ENCODE measurements around the gene JARID2. TPM values are rescaled to one million over a fixed set of nuclear protein-coding genes. Genes with fewer than 3 reads are reported as not detected.

JARID2 gene
- total and polyA plus RNA-seq, 9 of the 15 experiments (the other 6 are each of a cell fraction or from before 2014, with no cell fraction given), result 5.0 to 29.0 (median 15.6) TPM

DNA sequence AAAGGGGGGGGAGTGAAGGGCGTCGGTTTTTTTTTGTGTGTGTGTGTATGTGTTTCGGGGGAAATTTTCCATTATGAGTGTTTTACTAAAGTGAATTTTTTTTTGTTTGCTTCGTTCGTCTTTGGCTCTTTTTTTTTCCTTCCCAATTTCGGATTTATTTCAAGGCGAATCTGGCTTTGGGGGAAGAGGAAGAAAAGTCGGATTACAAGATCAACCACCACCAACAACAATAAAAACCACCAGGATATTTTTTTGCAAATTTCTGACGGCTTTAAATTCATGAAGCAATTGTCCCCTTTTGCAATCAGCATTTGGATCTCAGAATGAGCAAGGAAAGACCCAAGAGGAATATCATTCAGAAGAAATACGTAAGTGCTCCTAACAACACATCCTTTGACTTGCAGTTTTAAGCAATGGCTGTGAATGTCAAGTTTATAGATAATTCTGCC lies 372 bp downstream of the JARID2 start (continued):
- TF ChIP-seq EZH2 (IDR thresholded peaks at IDR 0.05; ENCODE audit: borderline replicate concordance, low read depth, low read length), result no peak

DNA sequence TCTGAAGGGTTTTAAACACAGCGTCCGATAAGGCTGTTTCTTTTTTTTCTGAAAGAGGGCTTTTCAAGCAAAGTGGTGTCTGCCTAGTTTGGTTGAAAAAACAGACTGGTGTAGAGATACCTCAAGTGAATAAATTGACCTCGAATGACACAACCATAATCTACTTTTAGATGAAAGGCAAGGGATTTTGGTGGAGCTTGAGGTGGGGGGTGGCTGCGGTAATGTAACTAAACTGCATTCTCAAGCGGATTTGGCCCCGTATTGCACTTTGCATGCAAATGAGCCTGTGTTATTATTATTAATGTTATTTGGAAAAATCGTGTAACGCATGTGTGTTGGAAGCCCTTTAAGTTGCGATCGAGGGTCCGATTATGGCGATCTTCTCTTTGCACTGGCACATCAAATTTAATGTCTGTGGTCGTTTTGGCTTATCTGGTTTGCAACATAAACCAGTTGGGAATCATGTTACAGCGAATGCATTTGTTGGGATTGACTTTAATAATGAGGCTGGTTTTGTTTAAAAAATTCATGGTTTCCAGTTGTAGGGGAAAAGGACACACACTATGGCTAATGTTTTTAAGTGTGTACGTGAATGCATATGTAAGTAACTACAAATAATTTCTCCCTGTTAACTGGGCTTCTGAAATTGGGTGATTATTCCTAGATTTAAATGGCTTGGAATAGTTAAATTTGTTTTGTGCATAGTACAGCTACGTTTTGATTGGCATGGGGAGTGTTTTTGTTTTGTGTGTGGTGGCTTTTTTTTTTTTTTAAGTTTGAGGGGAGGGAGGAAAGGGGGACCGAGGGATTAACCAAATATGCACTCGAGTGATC lies 1.0 kb downstream of the JARID2 start:
- Histone ChIP-seq H3K4me1 (replicated peaks in 1 of 2; ENCODE audit: control insufficient read depth in 2 of 2, insufficient read depth in 2 of 2, low read length in 2 of 2) (peaks cover 30 to 34% of the 10 kb centered on the region in 2 experiments), H3K9me1 (ENCODE audit: control insufficient read depth, insufficient read depth, low read length) (no peaks in the 10 kb centered on the region), H3K79me2 (ENCODE audit: control insufficient read depth, insufficient read depth, low read length) (peaks cover 68% of the 10 kb centered on the region), H4K20me1 (replicated peaks; ENCODE audit: control insufficient read depth, insufficient read depth, low read length) (peaks cover 16% of the 10 kb centered on the region), H3K9me3 (replicated peaks; ENCODE audit: control insufficient read depth, insufficient read depth, low read depth, low read length) (no peaks in the 10 kb centered on the region), H3K27me3 (ENCODE audit: control insufficient read depth in 2 of 2, insufficient read depth in 2 of 2, low read length in 2 of 2) (no peaks in the 10 kb centered on the region), H2AFZ (ENCODE audit: low read depth, low read length) (peak overlapping the region; percentile 66; the same call in 1 of the 2 replicates), H3K4me2 (ENCODE audit: insufficient read depth, low read length) (peak overlapping the region; percentile 94), H3K9ac (ENCODE audit: insufficient read depth in 1 of 2, low read depth in 2 of 2, low read length in 2 of 2) (peak overlapping the region; percentile 79 to 87), H3K4me3 (peak overlapping the region; percentile 78), H3K36me3 (ENCODE audit: control insufficient read depth, insufficient read depth, low read length) (no peaks in the 10 kb centered on the region), H3K27ac (ENCODE audit: extremely low read depth, low read depth, low read length) (peak overlapping the region; percentile 94)
- CTCF ChIA-PET (ENCODE audit: low intra/inter-chr PET ratio), result no interaction called here
- BruUV-seq (replicated peaks), result no TSS peak
- DNase-seq (ENCODE audit: extremely low read depth in 1 of 4, low spot score in 3 of 4) (peak in 1 of 4 experiments; percentile 60), ATAC-seq (no peak), FAIRE-seq (peak; percentile 68)
- intact Hi-C loops (cut with micrococcal nuclease), result loop anchor here (5.0 to 10.0 kb wide), 5 partner anchors 230 to 522 kb away; no protein-coding TSS in a partner anchor
- in situ Hi-C loops (cut with MboI), result no loop called here
- WGBS (ENCODE audit: insufficient coverage, low coverage, missing lambda C conversion rate), result under 1% methylated on average over 18 of the region's 18 CpGs
- POLR2A ChIA-PET, result interaction anchor here (0.6 to 1.0 kb wide), 5 partner anchors 157 to 506 kb away, joined by 3 to 4 read pairs (median 3); no protein-coding TSS in a partner anchor
- no peak for TF ChIP-seq ZNF695 (CRISPR knock-in tag; IDR thresholded peaks at IDR 0.05)
- no peak for TF ChIP-seq POLR2G (IDR thresholded peaks at IDR 0.05; ENCODE audit: low read depth, low read length)
- 0 out of 2 replicates have a peak, but pooled peaks have one; percentile 20 for TF ChIP-seq TCF3 (CRISPR knock-in tag; IDR thresholded peaks at IDR 0.05)
- TF ChIP-seq SIN3A (IDR thresholded peaks at IDR 0.05; ENCODE audit: borderline replicate concordance in 2 of 2, control insufficient read depth in 1 of 2, low read depth in 2 of 2, low read length in 2 of 2), result peak; percentile 45 to 52; a peak in 1 of 4 replicates
- TF ChIP-seq, protein P1, sequence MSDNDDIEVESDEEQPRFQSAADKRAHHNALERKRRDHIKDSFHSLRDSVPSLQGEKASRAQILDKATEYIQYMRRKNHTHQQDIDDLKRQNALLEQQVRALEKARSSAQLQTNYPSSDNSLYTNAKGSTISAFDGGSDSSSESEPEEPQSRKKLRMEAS (CRISPR knock-in tag; IDR thresholded peaks at IDR 0.05), result 0 out of 2 replicates have a peak, but pooled peaks have one; percentile 24
- TF ChIP-seq PRMT5 (CRISPR knock-in tag; IDR thresholded peaks at IDR 0.05), result no peak
- TF ChIP-seq FOXK2 (conservative IDR thresholded peaks at IDR 0.05 in 1 of 2, IDR thresholded peaks at IDR 0.05 in 1 of 2; ENCODE audit: low read depth in 2 of 2), result peak; percentile 10 to 19; a peak in 1 of 4 replicates
- no peak for TF ChIP-seq CHD4 (IDR thresholded peaks at IDR 0.05; ENCODE audit: insufficient read depth, insufficient replicate concordance, low read depth, low read length, poor library complexity, severe bottlenecking)
- TF ChIP-seq, protein P2, sequence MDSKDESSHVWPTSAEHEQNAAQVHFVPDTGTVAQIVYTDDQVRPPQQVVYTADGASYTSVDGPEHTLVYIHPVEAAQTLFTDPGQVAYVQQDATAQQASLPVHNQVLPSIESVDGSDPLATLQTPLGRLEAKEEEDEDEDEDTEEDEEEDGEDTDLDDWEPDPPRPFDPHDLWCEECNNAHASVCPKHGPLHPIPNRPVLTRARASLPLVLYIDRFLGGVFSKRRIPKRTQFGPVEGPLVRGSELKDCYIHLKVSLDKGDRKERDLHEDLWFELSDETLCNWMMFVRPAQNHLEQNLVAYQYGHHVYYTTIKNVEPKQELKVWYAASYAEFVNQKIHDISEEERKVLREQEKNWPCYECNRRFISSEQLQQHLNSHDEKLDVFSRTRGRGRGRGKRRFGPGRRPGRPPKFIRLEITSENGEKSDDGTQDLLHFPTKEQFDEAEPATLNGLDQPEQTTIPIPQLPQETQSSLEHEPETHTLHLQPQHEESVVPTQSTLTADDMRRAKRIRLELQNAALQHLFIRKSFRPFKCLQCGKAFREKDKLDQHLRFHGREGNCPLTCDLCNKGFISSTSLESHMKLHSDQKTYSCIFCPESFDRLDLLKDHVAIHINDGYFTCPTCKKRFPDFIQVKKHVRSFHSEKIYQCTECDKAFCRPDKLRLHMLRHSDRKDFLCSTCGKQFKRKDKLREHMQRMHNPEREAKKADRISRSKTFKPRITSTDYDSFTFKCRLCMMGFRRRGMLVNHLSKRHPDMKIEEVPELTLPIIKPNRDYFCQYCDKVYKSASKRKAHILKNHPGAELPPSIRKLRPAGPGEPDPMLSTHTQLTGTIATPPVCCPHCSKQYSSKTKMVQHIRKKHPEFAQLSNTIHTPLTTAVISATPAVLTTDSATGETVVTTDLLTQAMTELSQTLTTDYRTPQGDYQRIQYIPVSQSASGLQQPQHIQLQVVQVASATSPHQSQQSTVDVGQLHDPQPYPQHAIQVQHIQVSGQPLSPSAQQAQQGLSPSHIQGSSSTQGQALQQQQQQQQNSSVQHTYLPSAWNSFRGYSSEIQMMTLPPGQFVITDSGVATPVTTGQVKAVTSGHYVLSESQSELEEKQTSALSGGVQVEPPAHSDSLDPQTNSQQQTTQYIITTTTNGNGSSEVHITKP (IDR thresholded peaks at IDR 0.05; ENCODE audit: partially characterized antibody), result peak; percentile 18
- no peak for TF ChIP-seq HMGN3 (IDR thresholded peaks at IDR 0.05; ENCODE audit: borderline replicate concordance, extremely low read depth, insufficient read length, low read depth, low read length)
- TF ChIP-seq LARP7 (IDR thresholded peaks at IDR 0.05), result 0 out of 2 replicates have a peak, but pooled peaks have one; percentile 59
- peak; percentile 7 for TF ChIP-seq DACH1 (IDR thresholded peaks at IDR 0.05; ENCODE audit: partially characterized antibody)
- TF ChIP-seq CHD1 (IDR thresholded peaks at IDR 0.05; ENCODE audit: low read length), result peak; percentile 90
- TF ChIP-seq EGR1 (conservative IDR thresholded peaks at IDR 0.05), result no peak

Data from K562 (cell line).